Colonic mucosa (tissue), 4 donors: Measurements from ENCODE around the gene GLTP. TPM values are rescaled to one million over a fixed set of nuclear protein-coding genes. Genes with fewer than 3 reads are reported as not detected.
A peak's percentile ranks its signal among the peaks of the same experiment; 100 is the strongest.

Experiments used
- DNase-seq: peaks from one replicate; pipeline ENCODE4 v3.0.0-alpha.2; 2020
- H3K27ac ChIP-seq: fragments of 200-600 bp; one replicate; pipeline ENCODE4 v1.8.0; 2021
- H3K27me3 ChIP-seq: fragments of 200-600 bp; one replicate; pipeline ENCODE4 v1.8.0; 2021
- H3K36me3 ChIP-seq: fragments of 200-600 bp; one replicate; pipeline ENCODE4 v1.8.0; 2021
- H3K4me1 ChIP-seq: fragments of 200-600 bp; one replicate; pipeline ENCODE4 v1.8.0; 2021; ENCODE audit warnings: mild to moderate bottlenecking
- H3K4me3 ChIP-seq: fragments of 200-600 bp; one replicate; pipeline ENCODE4 v1.8.0; 2021
- H3K9ac ChIP-seq, 2 donors: one replicate each; pipeline ENCODE4 v1.7.0; 2013; ENCODE audit warnings: control low read depth in 2 of 2, low read depth in 2 of 2, low read length in 2 of 2
- H3K9me3 ChIP-seq: fragments of 200-600 bp; one replicate; pipeline ENCODE4 v1.8.0; 2021
- intact Hi-C: fragments of 100-400 bp; cut with DNase I; formaldehyde crosslinking; loops from one replicate; pipeline ENCODE4 v1.14.1; 2022
- total RNA-seq, 2 donors: library from RNA; stranded (reverse); fragmentation: NEBNext Ultra II Directional in 1 of 2; extraction: Animal tissue kit (Norgen Biotek cat#: 25700) in 1 of 2; gene quantifications; one replicate each; pipeline ENCODE4 v1.2.1, GENCODE V29; 2021
- TF ChIP-seq, protein P1 (sequence below): fragments of 200-600 bp; IDR thresholded peaks from one replicate; pipeline ENCODE4 v1.8.0; 2022; ENCODE audit warnings: antibody characterized with exemption, mild to moderate bottlenecking
- donor health status: healthy.
- donor health status: DM: no; HTN: no; CAD: no.
- donor health status: DM: no; HTN: no; CAD: no.

The GLTP gene
- total RNA-seq, 2 donors from 2014 or later, result 72.0 to 76.3 TPM

DNA sequence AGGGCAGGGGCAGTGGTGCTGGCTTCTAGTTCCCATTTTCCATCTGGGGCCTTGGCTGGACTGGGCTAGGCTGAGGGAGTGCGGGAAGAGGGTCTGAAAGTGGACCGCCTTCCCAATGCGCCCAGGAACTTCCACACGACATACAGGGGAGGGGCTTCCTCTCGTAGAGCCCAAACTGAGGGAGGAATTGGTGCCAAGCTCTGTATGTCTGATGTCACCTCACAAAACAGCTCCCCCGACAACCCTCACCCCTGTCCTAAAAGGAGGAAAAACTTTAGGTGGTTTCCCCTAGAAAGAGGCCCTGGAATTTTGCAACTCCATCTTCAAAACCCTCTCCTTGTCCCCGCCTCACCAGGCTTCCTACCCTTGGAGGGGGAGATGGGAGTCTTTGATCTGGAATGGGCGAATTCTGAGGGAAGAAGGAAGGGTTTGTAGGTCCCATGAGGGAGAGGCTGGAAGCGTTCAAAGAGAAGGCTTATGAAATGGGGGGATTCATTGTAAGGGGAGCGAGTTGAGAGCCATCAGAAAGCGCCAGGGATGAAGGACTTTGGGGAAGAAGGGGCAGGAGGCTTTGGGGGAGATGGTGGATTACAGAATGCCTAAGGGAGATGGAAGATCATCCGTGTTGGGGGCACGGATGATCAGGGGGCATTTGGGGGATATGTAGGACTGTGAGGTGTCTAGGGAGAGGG is 844 bp downstream of the GLTP start:
- peak overlapping the region; percentile 26 for H3K27ac ChIP-seq
- TF ChIP-seq, protein P1, sequence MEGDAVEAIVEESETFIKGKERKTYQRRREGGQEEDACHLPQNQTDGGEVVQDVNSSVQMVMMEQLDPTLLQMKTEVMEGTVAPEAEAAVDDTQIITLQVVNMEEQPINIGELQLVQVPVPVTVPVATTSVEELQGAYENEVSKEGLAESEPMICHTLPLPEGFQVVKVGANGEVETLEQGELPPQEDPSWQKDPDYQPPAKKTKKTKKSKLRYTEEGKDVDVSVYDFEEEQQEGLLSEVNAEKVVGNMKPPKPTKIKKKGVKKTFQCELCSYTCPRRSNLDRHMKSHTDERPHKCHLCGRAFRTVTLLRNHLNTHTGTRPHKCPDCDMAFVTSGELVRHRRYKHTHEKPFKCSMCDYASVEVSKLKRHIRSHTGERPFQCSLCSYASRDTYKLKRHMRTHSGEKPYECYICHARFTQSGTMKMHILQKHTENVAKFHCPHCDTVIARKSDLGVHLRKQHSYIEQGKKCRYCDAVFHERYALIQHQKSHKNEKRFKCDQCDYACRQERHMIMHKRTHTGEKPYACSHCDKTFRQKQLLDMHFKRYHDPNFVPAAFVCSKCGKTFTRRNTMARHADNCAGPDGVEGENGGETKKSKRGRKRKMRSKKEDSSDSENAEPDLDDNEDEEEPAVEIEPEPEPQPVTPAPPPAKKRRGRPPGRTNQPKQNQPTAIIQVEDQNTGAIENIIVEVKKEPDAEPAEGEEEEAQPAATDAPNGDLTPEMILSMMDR, result no peak
- no peak for DNase-seq
- H3K9me3 ChIP-seq, result no peaks in the 10 kb centered on the region
- H3K4me3 ChIP-seq, result peak overlapping the region; percentile 68
- H3K27me3 ChIP-seq, result no peaks in the 10 kb centered on the region
- H3K4me1 ChIP-seq, result peaks cover 10% of the 10 kb centered on the region
- H3K36me3 ChIP-seq, result no peaks in the 10 kb centered on the region
- intact Hi-C loops, result loop anchor here (5.0 kb wide), 1 partner anchor 72 kb away; no protein-coding TSS in a partner anchor
- H3K9ac ChIP-seq, result peak overlapping the region; percentile 85 to 88

DNA sequence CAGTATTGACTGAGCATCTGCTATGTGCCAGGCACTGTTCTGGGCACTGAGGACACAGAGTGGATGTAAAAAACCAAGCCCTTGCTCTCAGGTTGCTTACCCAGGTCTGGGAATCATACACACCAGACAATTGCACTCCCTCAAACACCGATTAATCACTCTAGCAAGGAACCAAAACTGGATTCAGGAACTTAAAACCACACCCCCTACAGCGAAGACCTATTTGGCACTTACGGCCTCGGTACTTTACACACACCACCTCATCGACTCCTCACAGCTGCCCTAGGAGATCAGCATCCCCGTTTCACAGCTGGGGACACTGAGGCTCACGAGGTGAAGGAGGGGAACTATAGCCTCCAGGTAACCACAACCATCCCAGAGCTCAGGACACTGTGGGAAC is 1.6 kb downstream of the GLTP start:
- Histone ChIP-seq H3K36me3 (no peaks in the 10 kb centered on the region), H3K4me3 (peak overlapping the region; percentile 68), H3K9ac (peak overlapping the region; percentile 41 to 88), H3K27ac (no peak overlapping the region), H3K27me3 (no peaks in the 10 kb centered on the region), H3K9me3 (no peaks in the 10 kb centered on the region), H3K4me1 (peaks cover 13% of the 10 kb centered on the region)
- TF ChIP-seq, protein P1, result no peak
- intact Hi-C loops, result no loop called here
- no peak for DNase-seq

DNA sequence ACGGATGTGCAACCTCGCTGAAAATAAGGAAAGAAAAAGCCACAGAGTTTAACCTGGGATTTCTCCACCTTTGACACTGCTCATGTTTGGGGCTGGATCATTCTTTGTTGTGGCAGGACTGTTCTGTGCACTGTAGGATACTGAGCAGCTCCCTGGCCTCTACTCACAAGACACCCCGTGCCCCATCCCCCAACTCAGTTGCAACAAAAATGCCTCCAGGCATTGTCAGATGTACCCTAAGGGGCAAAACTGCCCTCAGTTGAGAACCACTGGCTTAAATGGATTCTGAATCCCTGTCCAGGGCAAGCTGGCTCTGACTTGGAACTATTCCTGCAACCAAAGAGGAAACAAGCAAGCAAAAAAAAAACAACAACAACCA is 2.1 kb downstream of the GLTP start:
- Histone ChIP-seq H3K27ac (no peak overlapping the region), H3K27me3 (no peaks in the 10 kb centered on the region), H3K36me3 (no peaks in the 10 kb centered on the region), H3K9ac (peak overlapping the region; percentile 48 to 88), H3K9me3 (no peaks in the 10 kb centered on the region), H3K4me1 (peaks cover 15% of the 10 kb centered on the region), H3K4me3 (no peak overlapping the region)
- no peak for DNase-seq
- intact Hi-C loops, result no loop called here
- TF ChIP-seq, protein P1, result no peak

DNA sequence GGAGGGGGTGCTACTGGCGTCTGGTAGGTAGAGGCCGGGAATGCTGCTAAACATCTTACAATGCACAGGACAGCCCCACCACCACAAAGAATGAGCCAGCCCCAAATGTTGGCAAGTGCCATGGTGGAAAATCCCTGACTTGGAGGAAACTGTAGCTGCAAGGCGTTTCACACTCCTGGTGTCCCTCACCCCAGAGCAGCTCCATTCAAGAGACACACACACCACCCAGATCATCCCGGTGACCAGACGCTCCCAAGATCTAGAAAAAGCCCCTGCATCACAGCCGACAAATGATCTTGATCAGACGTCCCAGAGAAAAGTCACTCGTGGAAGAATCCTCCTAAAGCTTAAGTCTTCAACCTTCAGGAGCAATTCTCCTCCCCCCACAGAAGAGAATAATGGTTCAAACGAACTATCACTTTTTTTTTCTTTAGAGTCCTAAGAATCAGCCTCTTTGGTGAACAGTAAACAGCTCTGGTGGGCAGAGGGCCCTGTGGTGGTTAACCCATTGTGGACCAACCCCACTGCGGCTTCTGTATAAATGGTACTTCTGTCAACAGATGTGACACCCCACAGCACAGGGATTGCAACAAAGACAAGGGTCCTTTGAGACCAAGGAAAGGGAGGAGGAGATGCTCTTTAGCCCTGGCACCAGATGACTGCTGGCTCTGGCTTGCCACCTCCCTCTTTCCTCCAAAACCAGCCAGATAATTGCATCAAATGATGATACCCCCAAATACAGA is 2.7 kb downstream of the GLTP start:
- DNase-seq, result no peak
- Histone ChIP-seq H3K36me3 (no peaks in the 10 kb centered on the region), H3K27me3 (no peaks in the 10 kb centered on the region), H3K27ac (no peak overlapping the region), H3K9me3 (no peaks in the 10 kb centered on the region), H3K4me3 (no peak overlapping the region), H3K4me1 (peaks cover 15% of the 10 kb centered on the region), H3K9ac (peak overlapping the region in 1 of 2 donors; percentile 88)
- TF ChIP-seq, protein P1, result no peak
- intact Hi-C loops, result no loop called here

DNA sequence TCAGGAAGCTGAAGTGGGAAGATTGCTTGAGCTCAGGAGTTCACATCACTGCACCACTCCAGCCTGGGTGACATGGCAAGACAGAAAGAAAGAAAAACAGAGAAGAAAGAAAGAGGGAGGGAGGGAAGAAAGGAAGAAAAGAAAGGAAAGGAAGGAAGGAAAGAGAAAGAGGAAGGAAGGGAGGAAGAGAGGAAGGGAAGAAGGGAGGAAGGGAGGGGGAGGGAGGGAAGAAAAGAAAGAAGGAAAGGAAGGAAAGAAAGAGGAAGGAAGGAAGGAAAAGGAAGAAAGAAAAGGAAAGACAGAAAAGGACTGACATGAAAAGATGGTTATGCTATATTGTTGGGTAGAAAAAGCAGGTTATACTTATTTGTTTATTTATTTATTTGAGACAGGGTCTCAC is 3.9 kb downstream of the GLTP start:
- intact Hi-C loops, result no loop called here
- H3K4me3 ChIP-seq, result no peak overlapping the region
- H3K27ac ChIP-seq, result peak overlapping the region; percentile 71
- H3K9me3 ChIP-seq, result no peaks in the 10 kb centered on the region
- H3K9ac ChIP-seq, result peak overlapping the region in 1 of 2 donors; percentile 58
- TF ChIP-seq, protein P1, result no peak
- H3K36me3 ChIP-seq, result no peaks in the 10 kb centered on the region
- DNase-seq, result no peak
- H3K4me1 ChIP-seq, result peaks cover 21% of the 10 kb centered on the region
- H3K27me3 ChIP-seq, result no peaks in the 10 kb centered on the region
